ENCODE results near the gene TAF11L13. TPM values are rescaled to one million over a fixed set of nuclear protein-coding genes. Genes with fewer than 3 reads are reported as not detected.

Gene TAF11L13
- polyA plus RNA-seq, 2 donors = not detected

DNA sequence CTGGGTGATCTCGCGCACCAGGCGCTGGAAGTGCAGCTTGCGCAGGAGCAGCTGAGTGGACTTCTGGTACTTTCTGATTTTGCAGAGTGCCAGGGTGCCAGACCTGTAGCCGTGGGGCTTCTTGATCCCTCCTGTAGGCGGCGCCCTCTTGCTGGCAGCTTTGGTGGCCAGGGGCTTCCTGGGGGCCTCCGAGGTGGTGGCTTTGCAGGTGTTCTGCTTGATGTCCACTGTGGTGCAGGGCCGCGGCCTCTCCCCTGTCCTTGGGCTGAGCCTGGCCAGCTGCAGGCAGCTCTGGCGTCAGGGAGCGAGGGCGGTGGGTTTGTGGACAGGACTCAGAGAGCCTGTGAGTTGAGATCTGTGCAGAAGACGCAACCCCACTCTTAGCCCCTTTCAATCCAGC lies 38.5 kb downstream of the TAF11L13 start:
- H3K36me3 ChIP-seq (ENCODE audit: control insufficient read depth in 2 of 2, insufficient read depth in 2 of 2, low read length in 1 of 2) = no peaks in the 10 kb centered on the region
- 89 to 95% methylated on average over 14 of the region's 14 CpGs for WGBS, 2 donors
- H3K9me3 ChIP-seq (ENCODE audit: control insufficient read depth in 2 of 2, insufficient read depth in 1 of 2, low read depth in 1 of 2, low read length in 1 of 2) = peaks cover 7 to 8% of the 10 kb centered on the region in 2 donors
- H3K4me1 ChIP-seq (ENCODE audit: control insufficient read depth in 2 of 2, insufficient read depth in 2 of 2, low read length in 1 of 2) = no peaks in the 10 kb centered on the region
- H3K27ac ChIP-seq (ENCODE audit: low read depth in 2 of 2, low read length in 1 of 2) = no peak overlapping the region
- no peaks in the 10 kb centered on the region for H3K27me3 ChIP-seq (ENCODE audit: control insufficient read depth in 1 of 2, insufficient read depth in 2 of 2, low read length in 2 of 2)
- H3K4me3 ChIP-seq (ENCODE audit: low read depth in 1 of 2, low read length in 2 of 2) = no peak overlapping the region

DNA sequence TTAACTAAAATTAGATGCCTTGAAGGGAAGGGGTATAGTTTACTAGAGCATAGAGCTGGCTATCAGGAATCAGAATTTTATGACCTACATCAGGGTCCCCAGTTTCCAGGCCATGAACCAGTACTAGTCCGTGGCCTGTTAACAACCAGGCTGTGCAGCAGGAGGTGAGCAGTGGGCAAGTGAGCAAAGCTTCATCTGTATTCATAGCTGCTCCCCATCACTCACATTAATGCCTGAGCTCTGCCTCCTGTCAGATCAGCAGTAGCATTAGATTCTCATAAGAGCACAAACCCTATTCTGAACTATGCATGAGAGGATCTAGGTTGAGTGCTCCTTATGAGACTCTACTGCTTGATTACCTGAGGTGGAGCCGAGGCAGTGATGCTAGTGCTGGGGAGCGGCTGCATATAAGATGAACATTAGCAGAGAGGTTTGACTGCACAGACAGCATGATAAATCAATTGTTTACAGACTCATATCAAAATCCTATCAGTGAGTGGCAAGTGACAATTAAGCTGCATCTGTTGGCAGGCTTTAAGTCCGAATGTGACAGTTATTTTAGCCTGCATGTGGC lies 47.0 kb downstream of the TAF11L13 start:
- H3K27ac ChIP-seq (ENCODE audit: low read depth in 2 of 2, low read length in 1 of 2) = no peak overlapping the region
- no peaks in the 10 kb centered on the region for H3K27me3 ChIP-seq (ENCODE audit: control insufficient read depth in 1 of 2, insufficient read depth in 2 of 2, low read length in 2 of 2)
- H3K36me3 ChIP-seq (ENCODE audit: control insufficient read depth in 2 of 2, insufficient read depth in 2 of 2, low read length in 1 of 2) = no peaks in the 10 kb centered on the region
- 71 to 82% methylated on average over 4 of the region's 4 CpGs for WGBS, 2 donors
- H3K4me3 ChIP-seq (ENCODE audit: low read depth in 1 of 2, low read length in 2 of 2) = no peak overlapping the region
- H3K9me3 ChIP-seq (ENCODE audit: control insufficient read depth in 2 of 2, insufficient read depth in 1 of 2, low read depth in 1 of 2, low read length in 1 of 2) = no peaks in the 10 kb centered on the region
- H3K4me1 ChIP-seq (ENCODE audit: control insufficient read depth in 2 of 2, insufficient read depth in 2 of 2, low read length in 1 of 2) = no peaks in the 10 kb centered on the region

DNA sequence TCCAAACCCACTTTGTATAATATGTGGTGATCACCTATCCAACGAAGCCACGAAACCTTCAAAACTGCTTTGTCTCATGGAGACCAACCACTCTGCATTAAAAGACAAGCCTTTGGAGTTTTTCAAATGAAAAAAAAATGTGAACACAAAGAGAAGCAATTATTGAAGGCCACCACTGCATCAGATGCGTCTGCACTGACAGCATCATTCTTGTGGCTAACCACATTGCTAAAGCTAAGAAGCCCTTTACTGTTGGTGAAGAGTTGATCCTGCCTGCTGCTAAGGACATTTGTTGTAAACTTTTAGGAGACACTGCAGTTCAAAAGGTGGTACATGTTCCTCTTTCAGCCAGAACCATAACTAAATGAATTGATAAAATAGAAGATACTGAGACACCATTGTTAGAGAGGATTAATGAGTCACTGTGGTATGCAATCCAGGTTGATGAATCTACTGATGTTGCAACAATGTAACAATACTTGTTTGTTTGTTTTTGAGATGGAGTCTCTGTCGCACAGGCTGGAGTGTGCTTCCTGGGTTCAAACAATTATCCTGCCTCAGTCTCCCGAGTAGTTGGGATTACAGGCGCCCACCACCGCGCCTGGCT lies 47.8 kb downstream of the TAF11L13 start:
- no peak overlapping the region for H3K4me3 ChIP-seq (ENCODE audit: low read depth in 1 of 2, low read length in 2 of 2)
- no peaks in the 10 kb centered on the region for H3K36me3 ChIP-seq (ENCODE audit: control insufficient read depth in 2 of 2, insufficient read depth in 2 of 2, low read length in 1 of 2)
- H3K9me3 ChIP-seq (ENCODE audit: control insufficient read depth in 2 of 2, insufficient read depth in 1 of 2, low read depth in 1 of 2, low read length in 1 of 2) = no peaks in the 10 kb centered on the region
- WGBS, 2 donors = 86 to 90% methylated on average over 8 of the region's 8 CpGs
- no peaks in the 10 kb centered on the region for H3K4me1 ChIP-seq (ENCODE audit: control insufficient read depth in 2 of 2, insufficient read depth in 2 of 2, low read length in 1 of 2)
- no peak overlapping the region for H3K27ac ChIP-seq (ENCODE audit: low read depth in 2 of 2, low read length in 1 of 2)
- H3K27me3 ChIP-seq (ENCODE audit: control insufficient read depth in 1 of 2, insufficient read depth in 2 of 2, low read length in 2 of 2) = no peaks in the 10 kb centered on the region

DNA sequence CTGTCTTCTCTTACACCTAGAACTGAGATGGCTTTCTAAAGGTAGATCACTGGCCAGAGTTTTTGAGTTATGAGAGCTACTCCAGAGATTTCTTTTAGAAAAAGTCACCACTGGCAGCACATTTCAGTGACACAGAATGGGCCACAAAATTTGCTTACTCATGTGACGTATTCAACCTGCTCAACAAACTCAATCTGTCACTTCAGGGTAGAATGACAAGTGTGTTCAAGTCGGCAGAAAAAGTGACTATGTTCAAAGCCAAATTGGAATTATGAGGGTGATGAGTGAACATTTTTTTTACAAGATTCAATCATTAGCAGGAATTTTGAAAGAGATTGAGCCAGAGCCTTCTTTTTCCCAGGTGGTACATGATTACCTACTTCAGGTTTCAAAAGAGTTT lies 48.8 kb downstream of the TAF11L13 start:
- Histone ChIP-seq H3K36me3 (ENCODE audit: control insufficient read depth in 2 of 2, insufficient read depth in 2 of 2, low read length in 1 of 2) (no peaks in the 10 kb centered on the region), H3K9me3 (ENCODE audit: control insufficient read depth in 2 of 2, insufficient read depth in 1 of 2, low read depth in 1 of 2, low read length in 1 of 2) (no peaks in the 10 kb centered on the region), H3K4me1 (ENCODE audit: control insufficient read depth in 2 of 2, insufficient read depth in 2 of 2, low read length in 1 of 2) (no peaks in the 10 kb centered on the region), H3K27me3 (ENCODE audit: control insufficient read depth in 1 of 2, insufficient read depth in 2 of 2, low read length in 2 of 2) (no peaks in the 10 kb centered on the region), H3K27ac (ENCODE audit: low read depth in 2 of 2, low read length in 1 of 2) (no peak overlapping the region), H3K4me3 (ENCODE audit: low read depth in 1 of 2, low read length in 2 of 2) (no peak overlapping the region)
- 66 to 67% methylated on average over 2 of the region's 2 CpGs for WGBS, 2 donors

Other genes starting within 250 kb of the TAF11L13 start
- gene TAF11L2, start 133.9 kb upstream of the TAF11L13 start, polyA plus RNA-seq = not detected
- not detected for gene TAF11L3, start 113.7 kb upstream of the TAF11L13 start, polyA plus RNA-seq
- gene TAF11L4, start 110.3 kb upstream of the TAF11L13 start, polyA plus RNA-seq = not detected
- not detected for gene TAF11L5, start 106.9 kb upstream of the TAF11L13 start, polyA plus RNA-seq
- not detected for gene TAF11L6, start 103.4 kb upstream of the TAF11L13 start, polyA plus RNA-seq
- gene TAF11L7, start 46.3 kb upstream of the TAF11L13 start, polyA plus RNA-seq = not detected
- gene TAF11L8, start 41.1 kb upstream of the TAF11L13 start, polyA plus RNA-seq = not detected
- not detected for gene TAF11L9, start 37.7 kb upstream of the TAF11L13 start, polyA plus RNA-seq
- not detected for gene TAF11L10, start 34.3 kb upstream of the TAF11L13 start, polyA plus RNA-seq
- gene TAF11L11, start 27.9 kb upstream of the TAF11L13 start, polyA plus RNA-seq = not detected
- not detected for gene TAF11L12, start 21.7 kb upstream of the TAF11L13 start, polyA plus RNA-seq
- gene TAF11L14, start 2.4 kb downstream of the TAF11L13 start, polyA plus RNA-seq = not detected

All from esophagus (tissue), 2 donors.